Sigmoid colon (tissue), 7 donors: Measurements from ENCODE around the gene SMARCD1. TPM values are rescaled to one million over a fixed set of nuclear protein-coding genes. Genes with fewer than 3 reads are reported as not detected.
"Not testable (repeated sequence)": the region's sequence is repeated elsewhere in the genome, so short reads cannot be mapped to it uniquely, and the experiment has no call there.

Source experiments
- DNase-seq: peaks from one replicate; pipeline ENCODE4 v3.0.0-alpha.2; 2019
- H3K27ac ChIP-seq, 4 donors: fragments of 200-600 bp; sonication (generic); one replicate each; pipeline ENCODE4 v1.5.1; 2016 to 2019; ENCODE audit warnings: mild to moderate bottlenecking in 1 of 4
- H3K27me3 ChIP-seq, 3 donors: fragments of 200-600 bp; sonication (generic); one replicate each; pipeline ENCODE4 v1.5.1; 2019; ENCODE audit warnings: mild to moderate bottlenecking in 1 of 3
- H3K36me3 ChIP-seq, 4 donors: fragments of 200-600 bp; sonication (generic); one replicate each; pipeline ENCODE4 v1.5.1; 2016 to 2019
- H3K4me1 ChIP-seq, 4 donors: fragments of 200-600 bp; sonication (generic); one replicate each; pipeline ENCODE4 v1.5.1; 2017 to 2019
- H3K4me3 ChIP-seq, 4 donors: fragments of 200-600 bp; sonication (generic); one replicate each; pipeline ENCODE4 v1.5.1; 2017 to 2019; ENCODE audit warnings: mild to moderate bottlenecking in 2 of 4, moderate library complexity in 1 of 4
- H3K9me3 ChIP-seq, 4 donors: fragments of 200-600 bp in 3 of 4; sonication (generic) in 3 of 4; one replicate each; pipeline versions ENCODE4 v1.5.1 to v1.6.1; 2013 to 2019
- CTCF ChIP-seq, 4 experiments: fragments of 450-650 bp in 3 of 4; fragments of 200-600 bp in 1 of 4; IDR thresholded peaks; one replicate each; pipeline ENCODE4 v1.5.1; 2016 to 2019; ENCODE audit warnings: antibody characterized with exemption in 4 of 4, mild to moderate bottlenecking in 3 of 4, moderate library complexity in 2 of 4
- EP300 ChIP-seq, 4 donors: sonication (generic); formaldehyde crosslinking; IDR thresholded peaks; one replicate each; pipeline ENCODE4 v1.6.1; 2017; ENCODE audit warnings: antibody characterized with exemption in 4 of 4
- POLR2A ChIP-seq, 2 donors: fragments of 450-650 bp; IDR thresholded peaks; one replicate each; pipeline ENCODE4 v1.6.1; 2016; ENCODE audit warnings: antibody characterized with exemption in 2 of 2, mild to moderate bottlenecking in 2 of 2, moderate library complexity in 2 of 2
- POLR2AphosphoS5 ChIP-seq, 4 donors: sonication (generic); formaldehyde crosslinking; IDR thresholded peaks; one replicate each; pipeline ENCODE4 v1.6.1; 2017; ENCODE audit warnings: antibody characterized with exemption in 4 of 4
- WGBS, 2 donors: extraction: QIAGEN DNeasy Blood & Tissue Kit; methylation state at CpG; one replicate each; pipeline ENCODE4 v1.1.7; 2013; 5-methylcytosine and 5-hydroxymethylcytosine counted together
- intact Hi-C: fragments of 100-400 bp; cut with DNase I; formaldehyde crosslinking; loops from one replicate; pipeline ENCODE4 v1.15.1; 2023
- polyA plus RNA-seq, 3 donors: library from polyadenylated mRNA; stranded (reverse); fragments of 200-250 nt; gene quantifications; one replicate each; pipeline ENCODE4 v1.2.3, GENCODE V29; 2013
- total RNA-seq, 4 donors: library from RNA; depleted of rRNA; stranded (reverse); fragments of >200 nt; gene quantifications; one replicate each; pipeline ENCODE4 v1.1.0, GENCODE V29; 2016
- donor health status: healthy with polysubstance abuse.
- donor health status: Bipolar disorder and iron deficiency.
- donor health status: healthy.

Gene SMARCD1
- total and polyA plus RNA-seq, 7 donors: 16.0 to 64.8 (median 26.4) TPM

- H3K4me1 ChIP-seq: peaks cover 0 to 14% (median 9%) of the 10 kb centered on the region in 4 donors
- H3K9me3 ChIP-seq: no peaks in the 10 kb centered on the region
- no peak overlapping the region for H3K27ac ChIP-seq
- intact Hi-C loops: loop anchor here (10.0 kb wide), 2 partner anchors 215 to 235 kb away; no protein-coding TSS in a partner anchor
- DNase-seq: no peak
- no peaks in the 10 kb centered on the region for H3K27me3 ChIP-seq
- 92 to 95% methylated on average over 5 of the region's 5 CpGs for WGBS, 2 donors
- H3K4me3 ChIP-seq: no peak overlapping the region
- TF ChIP-seq POLR2A (IDR thresholded peaks at IDR 0.05) (no peak), CTCF (IDR thresholded peaks at IDR 0.05) (no peak), POLR2AphosphoS5 (IDR thresholded peaks at IDR 0.05) (no peak), EP300 (IDR thresholded peaks at IDR 0.05) (no peak)
- no peaks in the 10 kb centered on the region for H3K36me3 ChIP-seq
Measured at GRCh38 chr12:50079771-50080170, 5.4 kb upstream of the SMARCD1 start.

- Histone ChIP-seq H3K27me3 (no peaks in the 10 kb centered on the region), H3K4me1 (peaks cover 0 to 15% (median 10%) of the 10 kb centered on the region in 4 donors), H3K27ac (no peak overlapping the region), H3K4me3 (no peak overlapping the region), H3K9me3 (no peaks in the 10 kb centered on the region), H3K36me3 (no peaks in the 10 kb centered on the region)
- DNase-seq: no peak
- TF ChIP-seq CTCF (IDR thresholded peaks at IDR 0.05) (no peak), EP300 (IDR thresholded peaks at IDR 0.05) (no peak), POLR2A (IDR thresholded peaks at IDR 0.05) (no peak), POLR2AphosphoS5 (IDR thresholded peaks at IDR 0.05) (no peak)
- intact Hi-C loops: no loop called here
- whole genome bisulfite sequencing, 2 donors: 68 to 69% methylated on average over 46 of the region's 46 CpGs
Measured at GRCh38 chr12:50081096-50081808, 3.9 kb upstream of the SMARCD1 start.

- peaks cover 0 to 13% (median 11%) of the 10 kb centered on the region in 4 donors for H3K36me3 ChIP-seq
- H3K4me3 ChIP-seq: no peak overlapping the region
- H3K4me1 ChIP-seq: peaks cover 0 to 17% (median 11%) of the 10 kb centered on the region in 4 donors
- WGBS, 2 donors: 17 to 70% methylated on average over 7 of the region's 7 CpGs
- intact Hi-C loops: no loop called here
- TF ChIP-seq EP300 (IDR thresholded peaks at IDR 0.05): no peak
- TF ChIP-seq CTCF (IDR thresholded peaks at IDR 0.05): no peak
- no peak for TF ChIP-seq POLR2A (IDR thresholded peaks at IDR 0.05)
- TF ChIP-seq POLR2AphosphoS5 (IDR thresholded peaks at IDR 0.05): no peak
- H3K27me3 ChIP-seq: no peaks in the 10 kb centered on the region
- no peak overlapping the region for H3K27ac ChIP-seq
- H3K9me3 ChIP-seq: no peaks in the 10 kb centered on the region
- no peak for DNase-seq
Measured at GRCh38 chr12:50082644-50083043, 2.5 kb upstream of the SMARCD1 start.

GRCh38 chr12:50083301-50083700 lies 1.8 kb upstream of the SMARCD1 start:
- Histone ChIP-seq H3K9me3 (no peaks in the 10 kb centered on the region), H3K4me3 (no peak overlapping the region), H3K27me3 (no peaks in the 10 kb centered on the region), H3K36me3 (peaks cover 0 to 18% (median 14%) of the 10 kb centered on the region in 4 donors), H3K27ac (no peak overlapping the region), H3K4me1 (peaks cover 0 to 17% (median 11%) of the 10 kb centered on the region in 4 donors)
- no peak for DNase-seq
- intact Hi-C loops: no loop called here
- WGBS, 2 donors: 90 to 97% methylated on average over 1 of the region's 1 CpG
- no peak for TF ChIP-seq POLR2A (IDR thresholded peaks at IDR 0.05)
- TF ChIP-seq EP300 (IDR thresholded peaks at IDR 0.05): no peak
- no peak for TF ChIP-seq CTCF (IDR thresholded peaks at IDR 0.05)
- TF ChIP-seq POLR2AphosphoS5 (IDR thresholded peaks at IDR 0.05): no peak

- peak overlapping the region; percentile 96 to 99 (median 98) for H3K27ac ChIP-seq
- intact Hi-C loops: loop anchor here (2.0 kb wide), 2 partner anchors 26 to 82 kb away; partner anchors contain the start of gene CERS5
- peak overlapping the region; percentile 80 to 99 (median 90) for H3K4me3 ChIP-seq
Measured at GRCh38 chr12:50084409-50084774, 750 bp upstream of the SMARCD1 start.

More at GRCh38 chr12:50084409-50084774, 750 bp upstream of the SMARCD1 start:
- not testable (repeated sequence) for H3K9me3 ChIP-seq, H3K27me3 ChIP-seq, DNase-seq
- Histone ChIP-seq H3K4me1 (peaks cover 0 to 24% (median 11%) of the 10 kb centered on the region in 4 donors), H3K36me3 (peaks cover 2 to 29% (median 24%) of the 10 kb centered on the region in 4 donors)
- 40 to 48% methylated on average over 7 of the region's 7 CpGs for WGBS, 2 donors
